Right atrium auricular region (tissue), 2 donors: ENCODE data around the gene ELL. TPM values are rescaled to one million over a fixed set of nuclear protein-coding genes. Genes with fewer than 3 reads are reported as not detected.

ENCODE experiments used
- DNase-seq: peaks from one replicate; pipeline ENCODE4 v3.0.0-alpha.2; 2019; ENCODE audit warnings: low spot score
- H3K27ac ChIP-seq, 2 donors: fragments of 200-600 bp; sonication (generic); 1 replicate in 1 of 2; 2 replicates in 1 of 2; pipeline ENCODE4 v1.5.1; 2016 to 2019
- H3K27me3 ChIP-seq, 2 donors: fragments of 200-600 bp; sonication (generic); one replicate each; pipeline versions ENCODE4 v1.5.1 to v1.6.0; 2017 to 2019
- H3K36me3 ChIP-seq: fragments of 200-600 bp; sonication (generic); one replicate; pipeline ENCODE4 v1.5.1; 2016
- H3K4me1 ChIP-seq, 2 donors: fragments of 200-600 bp; sonication (generic); one replicate each; pipeline versions ENCODE4 v1.5.1 to v1.6.0; 2017 to 2019
- H3K4me3 ChIP-seq, 2 donors: fragments of 200-600 bp; sonication (generic); 1 replicate in 1 of 2; 2 replicates in 1 of 2; pipeline ENCODE4 v1.5.1; 2017 to 2019; ENCODE audit warnings: mild to moderate bottlenecking in 1 of 2, moderate library complexity in 1 of 2
- H3K9me3 ChIP-seq, 2 donors: fragments of 200-600 bp; sonication (generic); one replicate each; pipeline ENCODE4 v1.5.1; 2019
- CTCF ChIP-seq, 2 donors: fragments of 200-600 bp; sonication (generic); IDR thresholded peaks; one replicate each; pipeline ENCODE4 v1.5.1; 2019; ENCODE audit warnings: antibody characterized with exemption in 2 of 2
- total RNA-seq, 2 donors: library from RNA; depleted of rRNA; stranded (reverse); fragments of >200 nt; gene quantifications; one replicate each; pipeline ENCODE4 v1.1.0, GENCODE V29; 2016

Gene ELL
- total RNA-seq, 2 donors from 2014 or later: 12.4 to 17.5 TPM

DNA sequence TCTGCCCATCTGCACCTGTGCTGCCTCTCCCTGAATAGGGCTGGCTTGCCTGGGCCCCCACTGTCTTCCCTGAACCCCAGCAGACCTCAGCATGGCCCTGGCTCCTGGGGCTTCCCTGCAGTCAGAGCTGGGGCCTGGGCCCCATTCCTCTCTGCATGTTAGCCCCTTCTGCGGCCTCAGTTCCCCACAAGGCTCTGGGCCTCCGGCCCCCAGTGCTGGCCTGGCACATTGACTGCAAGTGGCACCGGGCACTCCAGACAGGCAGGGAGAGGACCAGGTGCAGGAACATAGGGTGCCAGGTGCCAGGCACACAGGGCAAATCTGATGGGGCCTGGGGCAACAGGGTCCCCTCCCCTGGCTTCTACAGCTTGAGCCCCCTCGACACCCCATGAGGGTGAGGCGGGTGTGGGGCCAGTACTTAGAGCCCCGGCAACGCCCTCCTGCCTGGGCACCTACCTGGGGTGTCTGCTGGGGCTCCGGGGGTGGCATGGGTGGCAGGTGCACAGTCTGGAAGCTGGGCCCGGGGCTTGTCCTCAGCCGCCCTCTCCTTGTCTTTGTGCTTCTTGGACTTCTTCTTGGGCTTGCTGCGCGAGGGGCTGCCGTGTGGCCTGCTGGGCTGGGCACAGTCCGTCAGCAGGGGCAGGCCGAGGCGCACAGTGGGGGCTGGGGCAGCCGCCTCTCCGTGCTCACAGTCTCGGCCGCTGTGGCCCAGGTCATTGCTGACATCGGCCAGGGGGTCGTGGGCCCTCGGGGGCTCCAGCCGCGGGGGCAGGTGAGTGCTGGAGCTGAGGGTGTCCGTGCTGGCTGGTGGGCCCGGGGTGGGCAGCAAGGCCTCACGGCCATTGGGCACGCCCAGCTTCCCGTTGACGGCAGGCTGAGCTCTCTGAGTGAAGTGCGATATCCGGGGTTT, 71.6 kb downstream of the ELL start:
- peaks cover 0 to 11% of the 10 kb centered on the region in 2 donors for H3K4me1 ChIP-seq
- no peak for DNase-seq
- no peak overlapping the region for H3K27ac ChIP-seq
- no peaks in the 10 kb centered on the region for H3K9me3 ChIP-seq
- H3K36me3 ChIP-seq: peaks cover 57% of the 10 kb centered on the region
- no peak for TF ChIP-seq CTCF (IDR thresholded peaks at IDR 0.05)
- no peak overlapping the region for H3K4me3 ChIP-seq
- H3K27me3 ChIP-seq: no peaks in the 10 kb centered on the region

GRCh38 chr19:18449552-18449951, 72.3 kb downstream of the ELL start:
- DNase-seq: no peak
- no peaks in the 10 kb centered on the region for H3K9me3 ChIP-seq

DNA sequence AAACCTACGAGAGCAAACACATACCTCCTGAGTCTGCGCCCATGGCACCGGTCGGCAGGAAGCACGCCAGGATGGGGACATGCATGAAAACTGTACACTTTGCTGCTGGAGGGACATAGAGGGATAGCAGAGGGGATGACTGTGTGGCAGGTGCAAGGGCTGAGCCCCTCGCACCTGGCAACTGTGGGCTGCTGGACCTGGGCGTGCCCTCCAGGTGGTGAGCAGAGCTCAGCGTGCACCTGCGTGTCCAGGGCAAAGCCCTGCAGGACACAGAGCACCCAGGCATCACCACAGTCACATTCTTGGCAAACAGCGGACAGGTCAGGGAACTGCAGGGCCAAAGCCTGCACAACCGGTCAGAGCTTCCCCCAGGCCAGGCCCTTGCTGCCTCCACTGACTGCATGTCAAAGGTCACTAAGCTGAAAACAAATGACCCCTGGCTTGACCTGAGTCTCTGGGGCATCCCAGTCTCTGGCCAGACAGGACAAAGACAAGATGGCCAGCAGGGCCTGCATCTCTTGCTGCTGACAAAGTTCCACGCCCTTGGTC, 75.0 kb downstream of the ELL start:
- DNase-seq: no peak
- Histone ChIP-seq H3K36me3 (peaks cover 69% of the 10 kb centered on the region), H3K27me3 (no peaks in the 10 kb centered on the region), H3K27ac (no peak overlapping the region), H3K4me3 (no peak overlapping the region), H3K9me3 (no peaks in the 10 kb centered on the region), H3K4me1 (peaks cover 0 to 11% of the 10 kb centered on the region in 2 donors)
- no peak for TF ChIP-seq CTCF (IDR thresholded peaks at IDR 0.05)

More at GRCh38 chr19:18449552-18449951, 72.3 kb downstream of the ELL start:
- peaks cover 0 to 11% of the 10 kb centered on the region in 2 donors for H3K4me1 ChIP-seq
- no peaks in the 10 kb centered on the region for H3K27me3 ChIP-seq
- H3K36me3 ChIP-seq: peaks cover 64% of the 10 kb centered on the region
- H3K4me3 ChIP-seq: no peak overlapping the region
- no peak overlapping the region for H3K27ac ChIP-seq
- TF ChIP-seq CTCF (IDR thresholded peaks at IDR 0.05): no peak

- Histone ChIP-seq H3K4me1 (peaks cover 0 to 8% of the 10 kb centered on the region in 2 donors), H3K4me3 (no peak overlapping the region), H3K27ac (no peak overlapping the region), H3K27me3 (no peaks in the 10 kb centered on the region), H3K9me3 (no peaks in the 10 kb centered on the region), H3K36me3 (peaks cover 69% of the 10 kb centered on the region)
- no peak for DNase-seq
- no peak for TF ChIP-seq CTCF (IDR thresholded peaks at IDR 0.05)
Observed at GRCh38 chr19:18446145-18446810, 75.6 kb downstream of the ELL start.

- no peaks in the 10 kb centered on the region for H3K4me1 ChIP-seq
- H3K4me3 ChIP-seq: no peak overlapping the region
- TF ChIP-seq CTCF (IDR thresholded peaks at IDR 0.05): no peak
- H3K9me3 ChIP-seq: no peaks in the 10 kb centered on the region
- no peaks in the 10 kb centered on the region for H3K27me3 ChIP-seq
- no peak for DNase-seq
- no peak overlapping the region for H3K27ac ChIP-seq
- H3K36me3 ChIP-seq: peaks cover 65% of the 10 kb centered on the region
Observed at GRCh38 chr19:18445262-18445948, 76.5 kb downstream of the ELL start.
